IPS-18c (cell line): ENCODE data around the gene B3GALT6.
A peak's percentile ranks its signal among the peaks of the same experiment; 100 is the strongest.

ENCODE experiments used
- H3K4me3 ChIP-seq: 2 replicates; pipeline ENCODE4 v1.7.0; 2013; ENCODE audit warnings: low read depth, mild to moderate bottlenecking, low read length, moderate library complexity; ENCODE audit not compliant: insufficient read depth
- H3K9me3 ChIP-seq: one replicate; pipeline ENCODE4 v1.6.1; 2013; ENCODE audit warnings: mild to moderate bottlenecking, low read length, moderate library complexity; ENCODE audit not compliant: control insufficient read depth, insufficient read depth

B3GALT6 gene

GRCh38 chr1:1262758-1263157 lies 30.7 kb downstream of the B3GALT6 start:
- Histone ChIP-seq H3K9me3 (no peaks in the 10 kb centered on the region), H3K4me3 (no peak overlapping the region)

- Histone ChIP-seq H3K9me3 (no peaks in the 10 kb centered on the region), H3K4me3 (no peak overlapping the region)
Measured at GRCh38 chr1:1264026-1264425, 32.0 kb downstream of the B3GALT6 start.

- Histone ChIP-seq H3K9me3 (no peaks in the 10 kb centered on the region), H3K4me3 (no peak overlapping the region)
Measured at GRCh38 chr1:1264868-1265272, 32.8 kb downstream of the B3GALT6 start.

GRCh38 chr1:1267488-1268283 lies 35.6 kb downstream of the B3GALT6 start:
- H3K9me3 ChIP-seq = no peaks in the 10 kb centered on the region
- no peak overlapping the region for H3K4me3 ChIP-seq

GRCh38 chr1:1268284-1268682 lies 36.2 kb downstream of the B3GALT6 start:
- no peaks in the 10 kb centered on the region for H3K9me3 ChIP-seq
- no peak overlapping the region for H3K4me3 ChIP-seq

GRCh38 chr1:1270813-1271212 lies 38.8 kb downstream of the B3GALT6 start:
- H3K9me3 ChIP-seq = no peaks in the 10 kb centered on the region
- H3K4me3 ChIP-seq = no peak overlapping the region

- Histone ChIP-seq H3K9me3 (no peaks in the 10 kb centered on the region), H3K4me3 (peak overlapping the region; percentile 86)
Measured at GRCh38 chr1:1272341-1273208, 40.5 kb downstream of the B3GALT6 start.

GRCh38 chr1:1273209-1273511 lies 41.1 kb downstream of the B3GALT6 start:
- peak overlapping the region; percentile 86 for H3K4me3 ChIP-seq
- no peaks in the 10 kb centered on the region for H3K9me3 ChIP-seq

- H3K9me3 ChIP-seq = no peaks in the 10 kb centered on the region
Measured at GRCh38 chr1:1273512-1274298, 41.7 kb downstream of the B3GALT6 start, which contains the start of gene UBE2J2. TSS of gene UBE2J2 (minus strand) at chr1:1273854. CDS start at chr1:1267992, 5,862 bp downstream.

GRCh38 chr1:1274299-1274930 lies 42.4 kb downstream of the B3GALT6 start:
- H3K4me3 ChIP-seq = peak overlapping the region; percentile 72
- H3K9me3 ChIP-seq = no peaks in the 10 kb centered on the region

More at GRCh38 chr1:1273512-1274298, 41.7 kb downstream of the B3GALT6 start, which contains the start of gene UBE2J2:
- H3K4me3 ChIP-seq = peak within 1 kb of the TSS; percentile 86

- H3K9me3 ChIP-seq = no peaks in the 10 kb centered on the region
- H3K4me3 ChIP-seq = no peak overlapping the region
Measured at GRCh38 chr1:1274931-1275431, 42.9 kb downstream of the B3GALT6 start.

- no peak overlapping the region for H3K4me3 ChIP-seq
- no peaks in the 10 kb centered on the region for H3K9me3 ChIP-seq
Measured at GRCh38 chr1:1275836-1276235, 43.8 kb downstream of the B3GALT6 start.

- no peaks in the 10 kb centered on the region for H3K9me3 ChIP-seq
- H3K4me3 ChIP-seq = no peak overlapping the region
Measured at GRCh38 chr1:1278620-1279019, 46.6 kb downstream of the B3GALT6 start.

GRCh38 chr1:1279028-1279427 lies 47.0 kb downstream of the B3GALT6 start:
- no peaks in the 10 kb centered on the region for H3K9me3 ChIP-seq

GRCh38 chr1:1280782-1281481 lies 48.9 kb downstream of the B3GALT6 start:
- H3K4me3 ChIP-seq = no peak overlapping the region
- no peaks in the 10 kb centered on the region for H3K9me3 ChIP-seq

More at GRCh38 chr1:1279028-1279427, 47.0 kb downstream of the B3GALT6 start:
- no peak overlapping the region for H3K4me3 ChIP-seq
